Psoas muscle (tissue), 8 donors: ENCODE results near the gene DOCK2. TPM values are rescaled to one million over a fixed set of nuclear protein-coding genes. Genes with fewer than 3 reads are reported as not detected.

Source experiments
- ATAC-seq, 4 donors: fragments of 200-7000 bp; cut with Tn5 transposase; one replicate each; pipeline ENCODE4 v1.9.1; 2020; ENCODE audit warnings: moderate library complexity in 3 of 4, mild to moderate bottlenecking in 2 of 4
- DNase-seq, 2 donors: peaks; one replicate each; pipeline ENCODE4 v3.0.0-alpha.2; 2020
- H3K27ac ChIP-seq: fragments of 200-600 bp; one replicate; pipeline ENCODE4 v1.8.0; 2022
- H3K27me3 ChIP-seq, 3 donors: fragments of 200-600 bp in 1 of 3; one replicate each; pipeline versions ENCODE4 v1.6.1 to v1.8.0; 2013 to 2022; ENCODE audit warnings: low read length in 2 of 3, mild to moderate bottlenecking in 2 of 3, moderate library complexity in 1 of 3; ENCODE audit not compliant: insufficient read depth in 3 of 3
- H3K36me3 ChIP-seq, 2 donors: fragments of 200-600 bp in 1 of 2; one replicate each; pipeline versions ENCODE4 v1.6.1 to v1.8.0; 2013 to 2022; ENCODE audit warnings: low read depth in 1 of 2, mild to moderate bottlenecking in 1 of 2, moderate library complexity in 1 of 2; ENCODE audit not compliant: insufficient read depth in 1 of 2
- H3K4me1 ChIP-seq: fragments of 200-600 bp; one replicate; pipeline ENCODE4 v1.8.0; 2022
- H3K4me3 ChIP-seq: fragments of 200-600 bp; one replicate; pipeline ENCODE4 v1.8.0; 2022; ENCODE audit warnings: mild to moderate bottlenecking
- H3K9me3 ChIP-seq: fragments of 200-600 bp; one replicate; pipeline ENCODE4 v1.8.0; 2022
- CTCF ChIP-seq: fragments of 200-600 bp; IDR thresholded peaks from one replicate; pipeline ENCODE4 v1.8.0; 2022; ENCODE audit warnings: antibody characterized with exemption
- WGBS, 3 donors: extraction: QIAGEN DNeasy Blood & Tissue Kit; methylation state at CpG; one replicate each; pipeline versions ENCODE4 v1.1.6 to v1.1.7; 2013; 5-methylcytosine and 5-hydroxymethylcytosine counted together
- intact Hi-C, 2 donors: fragments of 100-400 bp; cut with DNase I; formaldehyde crosslinking; loops; one replicate each; pipeline versions ENCODE4 v1.11.0 to v1.14.2; 2022
- polyA plus RNA-seq, 3 donors: library from polyadenylated mRNA; stranded (reverse); fragments of 200-250 nt; gene quantifications; one replicate each; pipeline ENCODE4 v1.2.3, GENCODE V29; 2013
- total RNA-seq, 4 donors: library from RNA; stranded (reverse); fragmentation: NEBNext Ultra II Directional in 2 of 4; extraction: Animal tissue kit (Norgen Biotek cat#: 25700) in 2 of 4; gene quantifications; one replicate each; pipeline versions ENCODE4 v1.2.1 to v1.2.4, GENCODE V29; 2021 to 2023
- donor health status: healthy with polysubstance abuse.
- donor health status: DM: no; HTN: no; CAD: no; lungs with moderate emphysema.
- donor health status: Bipolar disorder and iron deficiency.
- donor health status: healthy.
- donor health status: DM: yes; HTN: yes; CAD: no.
- donor health status: DM: no; HTN: no; CAD: no.
- donor health status: DM: no; HTN: no; CAD: no.
- donor health status: DM: yes; HTN: yes; CAD: no.

DOCK2 gene
- total and polyA plus RNA-seq, 7 donors, result 0.37 to 4.4 (median 3.5) TPM

- Histone ChIP-seq H3K9me3 (no peaks in the 10 kb centered on the region), H3K27ac (no peak within 1 kb of the TSS), H3K4me1 (no peaks in the 10 kb centered on the region), H3K36me3 (no peaks in the 10 kb centered on the region), H3K4me3 (no peak within 1 kb of the TSS), H3K27me3 (peaks cover 0 to 7% (median 0%) of the 10 kb centered on the region in 3 donors)
- DNase-seq, result peak; percentile 18 to 51
- peak; percentile 25 for TF ChIP-seq CTCF
- intact Hi-C loops, result no loop called here
- ATAC-seq, result peak in 1 of 4 donors; percentile 56
- 10 to 11% (median 10%) methylated on average over 11 of the region's 11 CpGs for WGBS, 3 donors
Measured at GRCh38 chr5:169980418-169981053, 343.5 kb downstream of the DOCK2 start, which contains the start of gene INSYN2B. Gene INSYN2B (minus strand): TSS chr5:169980495. CDS start chr5:169883898, 96,597 bp downstream.

DNA sequence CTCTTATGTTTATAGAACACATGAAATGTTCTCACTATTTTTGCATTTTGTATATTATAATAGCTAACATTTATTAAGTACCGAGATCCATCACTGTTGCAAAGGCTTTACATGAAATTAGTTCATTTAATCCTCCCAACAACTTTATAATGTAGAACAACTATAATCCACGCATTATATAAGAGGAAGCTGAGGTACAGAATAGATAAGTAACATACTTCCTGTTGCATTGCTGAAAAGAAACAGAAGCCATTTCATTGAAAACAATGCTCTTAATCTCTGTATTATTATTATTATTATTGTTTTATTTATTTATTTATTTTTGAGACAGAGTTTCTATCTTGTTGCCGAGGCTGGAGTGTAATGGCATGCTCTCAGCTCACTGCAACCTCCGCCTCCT is 351.1 kb downstream of the DOCK2 start:
- WGBS, 3 donors, result 88 to 89% (median 89%) methylated on average over 4 of the region's 4 CpGs
- DNase-seq (no peak), ATAC-seq (no peak)
- Histone ChIP-seq H3K27me3 (no peaks in the 10 kb centered on the region), H3K9me3 (no peaks in the 10 kb centered on the region), H3K4me1 (no peaks in the 10 kb centered on the region), H3K27ac (no peak overlapping the region), H3K4me3 (no peak overlapping the region), H3K36me3 (no peaks in the 10 kb centered on the region)
- TF ChIP-seq CTCF, result no peak
- intact Hi-C loops, result no loop called here

GRCh38 chr5:169988947-169989346 is 351.9 kb downstream of the DOCK2 start:
- Histone ChIP-seq H3K36me3 (no peaks in the 10 kb centered on the region), H3K27me3 (no peaks in the 10 kb centered on the region), H3K4me3 (no peak overlapping the region), H3K9me3 (no peaks in the 10 kb centered on the region), H3K4me1 (no peaks in the 10 kb centered on the region), H3K27ac (no peak overlapping the region)
- 82 to 91% (median 83%) methylated on average over 1 of the region's 1 CpG for WGBS, 3 donors
- intact Hi-C loops, result no loop called here
- ATAC-seq (no peak), DNase-seq (no peak)
- no peak for TF ChIP-seq CTCF

- Histone ChIP-seq H3K36me3 (no peaks in the 10 kb centered on the region), H3K4me1 (no peaks in the 10 kb centered on the region), H3K27me3 (no peaks in the 10 kb centered on the region), H3K4me3 (no peak overlapping the region), H3K27ac (no peak overlapping the region), H3K9me3 (no peaks in the 10 kb centered on the region)
- 29 to 38% (median 33%) methylated on average over 1 of the region's 1 CpG for WGBS, 3 donors
- intact Hi-C loops, result no loop called here
- TF ChIP-seq CTCF, result no peak
- no peak for DNase-seq
- no peak for ATAC-seq
Measured at GRCh38 chr5:169989365-169989764, 352.3 kb downstream of the DOCK2 start.
